Lung microvascular endothelial cell (primary cell): ENCODE results near the gene HTT. TPM values are rescaled to one million over a fixed set of nuclear protein-coding genes. Genes with fewer than 3 reads are reported as not detected.

Experiments used
- DNase-seq, 2 donors: peaks; one replicate each; pipeline versions ENCODE4 v3.0.0 to v3.0.0-alpha.2; 2010; ENCODE audit warnings: low read depth in 2 of 2
- total RNA-seq: library from RNA; depleted of rRNA; stranded (reverse); fragments of >200 nt; gene quantifications from 2 replicates; pipeline ENCODE4 v1.2.1, GENCODE V29; 2014

Gene HTT
- total RNA-seq, 1 donor from 2014 or later = 34.3 TPM

DNA sequence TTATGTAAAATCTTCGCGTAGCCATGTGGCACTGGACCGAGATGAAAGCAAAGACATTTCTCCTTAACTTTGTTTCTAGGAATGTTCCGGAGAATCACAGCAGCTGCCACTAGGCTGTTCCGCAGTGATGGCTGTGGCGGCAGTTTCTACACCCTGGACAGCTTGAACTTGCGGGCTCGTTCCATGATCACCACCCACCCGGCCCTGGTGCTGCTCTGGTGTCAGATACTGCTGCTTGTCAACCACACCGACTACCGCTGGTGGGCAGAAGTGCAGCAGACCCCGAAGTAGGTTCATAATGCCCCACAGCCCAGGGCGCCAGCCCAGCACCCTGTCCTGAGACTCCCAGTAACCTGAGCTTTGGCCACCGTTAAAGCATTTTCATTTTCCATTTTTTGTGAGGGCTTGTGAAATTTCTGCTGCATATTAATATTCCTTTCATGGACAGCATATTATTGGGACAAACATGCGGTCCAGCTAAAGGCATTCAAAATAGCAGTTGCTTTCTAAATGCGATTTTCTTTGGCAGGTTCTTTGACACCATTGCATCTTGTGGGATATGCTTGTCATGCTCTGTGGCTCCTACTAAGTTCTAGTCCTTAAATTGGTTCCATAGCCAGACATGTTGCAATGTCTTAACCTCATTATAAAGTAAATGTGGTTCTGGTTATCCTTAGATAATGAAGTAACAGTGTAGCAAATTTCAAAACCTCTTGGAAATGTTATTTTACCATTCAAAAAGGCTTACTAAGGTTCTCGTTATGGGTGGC lies 125.4 kb downstream of the HTT start:
- no peak for DNase-seq

DNA sequence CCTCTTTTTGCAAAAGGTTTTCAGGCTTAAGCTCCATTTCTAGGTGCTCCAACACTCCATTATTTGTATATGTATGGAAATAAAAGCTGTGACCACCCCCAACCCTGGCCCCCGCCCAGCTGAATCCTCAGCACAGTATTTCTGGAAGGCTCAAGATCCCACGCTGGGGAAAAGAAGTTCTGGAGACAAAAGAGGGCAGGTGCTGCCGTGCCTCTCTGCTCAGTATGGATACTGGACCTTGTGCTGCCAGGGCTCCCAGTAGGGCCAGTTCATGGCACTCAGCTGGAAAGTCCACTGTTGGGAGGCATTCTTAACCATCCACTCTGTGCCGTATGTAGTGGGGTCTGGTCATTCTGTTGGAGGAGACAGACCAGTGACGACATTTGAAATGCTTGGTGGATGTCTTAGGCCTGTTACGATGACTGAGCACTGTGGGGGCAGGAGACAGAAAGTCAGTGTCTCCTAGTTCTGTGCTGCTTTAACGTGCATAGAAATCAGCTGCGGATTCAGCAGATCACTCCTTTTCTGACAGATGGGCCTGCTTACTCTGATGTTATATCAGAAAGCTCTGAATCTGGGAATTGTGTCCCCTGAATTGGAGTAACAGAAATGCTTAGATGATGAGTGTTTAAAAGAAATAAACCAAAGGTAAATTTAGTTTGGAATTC lies 126.1 kb downstream of the HTT start:
- no peak for DNase-seq

DNA sequence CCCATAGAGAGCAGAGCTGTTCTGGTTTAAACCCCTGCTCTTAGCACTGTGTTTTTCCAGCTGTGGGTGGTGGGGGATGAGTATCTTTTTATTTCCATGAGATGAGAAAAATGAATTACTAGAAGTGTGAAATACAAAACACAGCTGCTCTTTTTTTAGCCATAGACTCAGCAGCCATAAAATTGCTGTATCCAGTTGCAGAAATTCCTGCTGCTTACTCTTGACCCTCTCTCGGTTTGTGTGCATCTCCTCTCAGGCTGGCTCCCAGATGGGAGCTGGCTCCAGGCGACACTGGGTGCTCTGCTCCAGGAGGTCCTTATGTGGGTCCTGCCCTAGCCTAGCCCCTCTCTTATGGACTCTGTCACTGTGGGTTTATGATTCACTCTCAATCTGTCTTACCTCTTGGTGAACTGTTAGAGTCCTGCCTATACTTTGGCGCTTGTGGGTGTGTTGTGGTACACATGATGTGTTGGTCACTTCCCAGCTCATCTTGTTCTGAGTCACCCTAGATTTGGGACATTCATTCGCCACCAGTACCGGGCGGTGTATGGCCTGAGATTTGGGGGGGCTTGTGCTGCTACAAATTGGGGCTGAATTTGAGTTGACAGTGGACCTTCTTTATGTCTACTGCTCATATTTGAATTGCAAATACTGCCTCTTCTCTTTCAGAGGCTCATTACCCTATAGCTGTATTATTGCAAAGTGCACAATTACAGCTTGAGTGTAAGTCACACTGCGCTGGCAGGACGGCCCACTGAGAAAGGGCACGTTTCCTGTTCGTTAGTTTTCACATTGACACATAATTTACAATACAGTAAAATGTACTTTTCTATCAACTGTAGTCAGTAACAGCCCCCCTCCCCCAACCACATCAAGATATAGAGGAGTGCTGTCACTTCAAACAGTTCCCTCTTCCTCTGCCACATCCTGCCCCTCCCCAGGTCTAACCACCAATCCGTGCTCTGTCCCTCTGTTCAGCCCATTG lies 127.5 kb downstream of the HTT start:
- DNase-seq = peak; percentile 12 to 26

DNA sequence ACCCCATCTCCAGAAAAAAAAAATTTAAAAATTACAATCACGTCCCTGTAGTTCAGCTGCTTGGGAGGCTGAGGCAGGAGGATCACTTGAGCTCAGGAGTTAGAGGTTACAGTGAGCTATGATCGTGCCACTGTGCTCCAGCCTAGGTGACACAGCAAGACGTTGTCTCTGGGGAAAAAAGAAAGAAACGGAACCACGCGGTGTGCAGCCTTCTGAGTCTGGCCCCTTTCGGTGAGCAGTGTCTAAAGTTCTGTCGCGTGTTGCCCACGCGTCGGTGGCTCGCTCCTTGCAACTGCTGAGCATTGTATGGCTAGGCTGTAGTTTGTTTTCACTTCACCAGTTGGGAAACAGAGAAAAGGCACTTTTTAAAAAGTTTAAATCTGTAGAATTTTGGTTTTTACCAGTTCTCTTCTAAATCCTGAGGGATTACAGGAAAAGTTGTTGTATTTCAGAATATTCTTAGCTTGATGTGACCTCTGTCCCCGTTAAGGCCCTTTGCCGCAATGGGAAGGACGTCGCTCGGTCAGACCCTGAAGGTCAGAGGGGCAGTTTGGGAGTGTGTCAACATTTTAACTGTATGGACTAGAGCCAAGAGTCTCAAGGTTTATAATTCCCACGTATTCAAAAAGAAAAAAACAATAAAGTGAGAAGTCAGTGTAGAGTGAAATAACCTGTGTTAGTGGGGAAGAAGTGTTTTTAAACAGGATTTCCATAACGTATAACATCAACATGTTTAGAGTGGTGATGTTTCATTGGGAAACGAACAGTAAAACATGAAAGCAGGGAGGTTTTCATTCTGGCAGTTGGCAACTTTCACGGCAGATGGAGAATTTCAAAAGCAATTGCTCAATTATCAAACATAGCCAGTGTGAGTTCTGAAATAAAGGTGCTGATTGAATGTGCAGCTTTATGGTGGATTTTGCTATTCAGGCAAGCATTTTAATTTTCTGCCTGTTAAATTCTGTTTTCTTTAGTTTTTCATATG lies 128.6 kb downstream of the HTT start:
- DNase-seq = peak in 1 of 2 donors; percentile 39

- peak in 1 of 2 donors; percentile 22 for DNase-seq
Observed at GRCh38 chr4:3203971-3204431, 129.5 kb downstream of the HTT start.

DNA sequence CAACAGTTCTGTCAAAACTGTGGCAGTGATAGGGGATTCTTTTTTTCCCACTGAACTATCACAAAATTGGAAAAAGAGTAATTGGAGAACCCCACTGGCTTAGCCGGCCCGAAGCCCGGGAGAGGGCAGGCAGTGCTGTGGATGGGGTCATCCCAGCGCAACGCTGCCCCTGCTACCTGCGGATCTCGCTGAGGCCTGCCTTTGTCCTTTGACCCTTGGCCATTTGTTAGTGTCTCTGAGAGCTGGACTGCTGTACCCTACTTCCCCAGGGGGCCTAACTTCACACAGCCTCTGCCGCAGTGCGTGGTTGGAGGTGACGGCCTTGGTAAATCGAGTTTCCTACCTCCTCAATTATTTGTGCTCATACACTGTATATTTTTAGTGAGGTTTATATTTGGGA lies 131.5 kb downstream of the HTT start:
- no peak for DNase-seq

DNA sequence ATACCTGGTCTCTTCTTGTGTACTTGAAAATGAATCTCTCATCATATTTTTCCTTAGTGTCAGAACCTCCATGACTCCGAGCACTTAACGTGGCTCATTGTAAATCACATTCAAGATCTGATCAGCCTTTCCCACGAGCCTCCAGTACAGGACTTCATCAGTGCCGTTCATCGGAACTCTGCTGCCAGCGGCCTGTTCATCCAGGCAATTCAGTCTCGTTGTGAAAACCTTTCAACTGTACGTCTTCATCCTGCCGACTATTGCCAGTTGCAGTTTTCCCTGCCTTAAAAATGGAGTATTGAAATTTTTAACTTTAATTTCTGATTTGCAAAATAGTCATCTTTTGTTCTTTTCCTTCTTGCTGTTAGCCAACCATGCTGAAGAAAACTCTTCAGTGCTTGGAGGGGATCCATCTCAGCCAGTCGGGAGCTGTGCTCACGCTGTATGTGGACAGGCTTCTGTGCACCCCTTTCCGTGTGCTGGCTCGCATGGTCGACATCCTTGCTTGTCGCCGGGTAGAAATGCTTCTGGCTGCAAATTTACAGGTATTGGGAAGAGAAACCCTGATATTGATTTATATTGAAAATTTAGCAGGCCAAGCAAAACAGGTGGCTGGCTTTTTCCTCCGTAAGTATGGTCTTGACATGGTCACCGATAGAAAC lies 132.1 kb downstream of the HTT start:
- no peak for DNase-seq

- DNase-seq = peak; percentile 87
Observed at GRCh38 chr4:3207531-3208037, 133.1 kb downstream of the HTT start.

GRCh38 chr4:3208826-3209225 lies 134.3 kb downstream of the HTT start:
- DNase-seq = no peak

- no peak for DNase-seq
Observed at GRCh38 chr4:3209551-3210325, 135.3 kb downstream of the HTT start.

DNA sequence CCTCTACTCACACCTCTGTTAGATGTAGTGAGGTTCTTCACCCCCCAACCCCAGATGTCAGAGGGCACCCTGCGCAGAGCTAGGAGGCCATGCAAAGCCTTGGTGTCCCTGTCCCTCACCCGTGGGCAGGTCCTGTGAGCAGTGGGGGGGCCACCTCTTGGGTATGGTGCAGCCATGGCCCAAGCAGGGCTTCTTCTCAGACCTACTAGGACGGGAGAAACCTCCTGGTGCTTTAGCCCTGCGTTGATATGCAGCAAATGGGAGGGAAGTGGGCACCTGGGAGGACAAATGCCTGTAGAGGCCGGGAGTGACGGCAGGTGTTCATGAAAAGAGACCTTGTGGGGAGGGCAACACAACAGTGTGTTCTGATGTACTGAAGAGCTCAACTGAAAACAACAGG lies 136.0 kb downstream of the HTT start:
- DNase-seq = no peak

GRCh38 chr4:3211866-3212265 lies 137.4 kb downstream of the HTT start:
- DNase-seq = no peak

GRCh38 chr4:3212391-3213105 lies 138.1 kb downstream of the HTT start:
- DNase-seq = no peak

GRCh38 chr4:3213106-3213425 lies 138.6 kb downstream of the HTT start:
- no peak for DNase-seq

GRCh38 chr4:3213661-3214250 lies 139.3 kb downstream of the HTT start:
- DNase-seq = no peak

- no peak for DNase-seq
Observed at GRCh38 chr4:3215256-3215655, 140.8 kb downstream of the HTT start.

GRCh38 chr4:3215733-3216132 lies 141.3 kb downstream of the HTT start:
- no peak for DNase-seq

DNA sequence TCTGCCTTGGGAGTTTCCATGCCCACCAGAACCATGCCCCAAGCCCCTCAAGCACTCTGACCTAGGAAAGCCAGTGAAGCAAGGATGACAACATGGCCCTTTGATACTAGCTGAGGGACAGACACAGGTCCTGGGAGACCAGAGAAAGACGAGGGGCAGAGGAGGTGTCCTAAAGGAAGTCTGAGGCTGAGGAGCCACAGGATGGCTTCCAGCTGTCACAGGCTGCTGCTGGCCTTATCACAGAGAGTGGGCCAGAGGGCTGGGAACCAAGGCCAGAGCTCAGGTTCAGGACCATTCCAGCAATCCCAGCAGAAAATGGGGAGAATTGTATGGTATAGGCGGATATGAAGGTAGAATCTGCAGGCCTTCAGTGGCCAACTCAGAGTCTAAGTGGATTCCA lies 142.8 kb downstream of the HTT start:
- no peak for DNase-seq
